Measurements from ENCODE around the gene ARF3.

DNA sequence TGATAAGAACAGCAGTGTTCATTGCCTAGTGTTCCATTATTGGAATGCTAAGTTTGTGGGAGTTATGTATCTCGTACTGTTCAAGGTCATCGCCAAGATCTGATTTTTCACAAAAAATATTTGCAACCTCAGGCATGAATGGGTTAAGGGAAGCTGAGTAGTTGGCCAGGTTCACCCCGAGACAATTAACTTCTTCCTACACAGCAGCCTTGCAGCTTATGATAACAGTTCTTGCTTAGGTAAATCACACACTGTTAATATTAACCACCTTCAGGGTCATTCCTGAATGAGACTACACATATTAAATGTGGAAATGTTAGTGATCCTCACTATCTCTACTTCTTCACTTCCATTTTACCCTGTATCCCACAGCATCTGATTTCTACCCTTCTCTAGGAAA is 50.0 kb downstream of the ARF3 start:
- TF ChIP-seq POLR2AphosphoS5 (IDR thresholded peaks at IDR 0.05; ENCODE audit: borderline replicate concordance, low read depth, low read length) (no peak), FOXP2 (optimal IDR thresholded peaks at IDR 0.05; ENCODE audit: control extremely low read depth, extremely low read length, insufficient read depth) (no peak), EZH2 (IDR thresholded peaks at IDR 0.05) (no peak)

Data from SK-N-MC (cell line).